Bone marrow (tissue), 2 donors: Measurements from ENCODE around the gene KIF1A.

ENCODE experiments used
- DNase-seq, 2 donors: peaks; one replicate each; lab custom pipeline; 2025; lab: John Stamatoyannopoulos, UW

KIF1A gene

GRCh38 chr2:240803191-240803590 is 16.8 kb downstream of the KIF1A start:
- no peak for DNase-seq

- DNase-seq = no peak
These were observed 20.8 kb downstream of the KIF1A start for GRCh38 chr2:240799033-240799820.

GRCh38 chr2:240798327-240798905 is 21.6 kb downstream of the KIF1A start:
- DNase-seq = no peak

GRCh38 chr2:240797914-240798313 is 22.1 kb downstream of the KIF1A start:
- no peak for DNase-seq

GRCh38 chr2:240797500-240797895 is 22.5 kb downstream of the KIF1A start:
- DNase-seq = no peak

- DNase-seq = no peak
These were observed 23.2 kb downstream of the KIF1A start for GRCh38 chr2:240796543-240797499.

GRCh38 chr2:240795916-240796510 is 24.0 kb downstream of the KIF1A start:
- no peak for DNase-seq

GRCh38 chr2:240795454-240795853 is 24.6 kb downstream of the KIF1A start:
- DNase-seq = no peak

- DNase-seq = no peak
These were observed 25.8 kb downstream of the KIF1A start for GRCh38 chr2:240794178-240794721.

- DNase-seq = no peak
These were observed 26.5 kb downstream of the KIF1A start for GRCh38 chr2:240793313-240794177.

GRCh38 chr2:240792629-240793312 is 27.2 kb downstream of the KIF1A start:
- DNase-seq = no peak

GRCh38 chr2:240791821-240792628 is 28.0 kb downstream of the KIF1A start:
- DNase-seq = no peak

- DNase-seq = no peak
These were observed 28.7 kb downstream of the KIF1A start for GRCh38 chr2:240791221-240791800.

- no peak for DNase-seq
These were observed 29.4 kb downstream of the KIF1A start for GRCh38 chr2:240790370-240791220.

- DNase-seq = no peak
These were observed 30.3 kb downstream of the KIF1A start for GRCh38 chr2:240789501-240790369.

- no peak for DNase-seq
These were observed 31.0 kb downstream of the KIF1A start for GRCh38 chr2:240789051-240789453.

- DNase-seq = no peak
These were observed 31.5 kb downstream of the KIF1A start for GRCh38 chr2:240788482-240788881.
